IPS-18a (cell line): ENCODE measurements around the gene MRPL18.
"Not testable (repeated sequence)": the region's sequence is repeated elsewhere in the genome, so short reads cannot be mapped to it uniquely, and the experiment has no call there.

Experiments
- H3K27ac ChIP-seq: one replicate; pipeline ENCODE4 v1.5.1; 2013; ENCODE audit warnings: low read length
- H3K27me3 ChIP-seq: one replicate; pipeline ENCODE4 v1.6.1; 2013; ENCODE audit warnings: mild to moderate bottlenecking, low read length; ENCODE audit not compliant: control insufficient read depth, insufficient read depth
- H3K36me3 ChIP-seq: one replicate; pipeline ENCODE4 v1.6.1; 2013; ENCODE audit warnings: low read depth, low read length; ENCODE audit not compliant: control insufficient read depth
- H3K4me1 ChIP-seq: one replicate; pipeline ENCODE4 v1.6.1; 2013; ENCODE audit warnings: low read depth, low read length; ENCODE audit not compliant: control insufficient read depth
- H3K4me3 ChIP-seq: one replicate; pipeline ENCODE4 v1.5.1; 2013; ENCODE audit warnings: low read length
- H3K9ac ChIP-seq: one replicate; pipeline ENCODE4 v1.6.1; 2013; ENCODE audit warnings: mild to moderate bottlenecking, low read length, moderate library complexity
- H3K9me3 ChIP-seq: one replicate; pipeline ENCODE4 v1.6.1; 2013; ENCODE audit warnings: low read depth, low read length; ENCODE audit not compliant: control insufficient read depth

The MRPL18 gene

GRCh38 chr6:159805440-159806020, 15.3 kb downstream of the MRPL18 start:
- Histone ChIP-seq H3K27ac (no peak overlapping the region), H3K36me3 (no peaks in the 10 kb centered on the region), H3K9ac (no peak overlapping the region), H3K4me3 (no peak overlapping the region), H3K4me1 (no peaks in the 10 kb centered on the region), H3K27me3 (no peaks in the 10 kb centered on the region), H3K9me3 (no peaks in the 10 kb centered on the region)

DNA sequence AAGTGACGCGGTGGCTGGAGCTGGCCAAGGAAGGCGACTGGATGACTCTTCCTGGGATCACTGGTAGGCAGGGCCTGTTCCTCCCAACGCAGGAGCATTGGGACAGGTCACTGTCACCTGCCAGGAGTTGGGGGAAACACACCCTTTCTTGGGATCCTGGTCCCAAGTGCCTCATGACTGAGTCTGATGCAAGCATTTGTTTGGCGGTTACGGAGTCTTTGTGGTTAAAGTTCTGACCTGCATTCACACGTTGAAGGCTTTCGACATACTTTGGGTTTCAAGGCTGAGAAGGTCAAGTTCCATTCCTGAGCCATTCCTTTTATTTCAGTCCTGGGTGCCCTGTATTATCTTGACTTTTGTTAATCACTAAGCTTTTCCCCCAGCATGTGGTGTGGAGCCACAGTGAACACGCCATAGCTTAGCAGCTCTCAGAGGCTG, 15.8 kb downstream of the MRPL18 start:
- Histone ChIP-seq H3K36me3 (no peaks in the 10 kb centered on the region), H3K9ac (no peak overlapping the region), H3K27me3 (no peaks in the 10 kb centered on the region), H3K4me1 (no peaks in the 10 kb centered on the region), H3K9me3 (no peaks in the 10 kb centered on the region), H3K27ac (no peak overlapping the region), H3K4me3 (no peak overlapping the region)

DNA sequence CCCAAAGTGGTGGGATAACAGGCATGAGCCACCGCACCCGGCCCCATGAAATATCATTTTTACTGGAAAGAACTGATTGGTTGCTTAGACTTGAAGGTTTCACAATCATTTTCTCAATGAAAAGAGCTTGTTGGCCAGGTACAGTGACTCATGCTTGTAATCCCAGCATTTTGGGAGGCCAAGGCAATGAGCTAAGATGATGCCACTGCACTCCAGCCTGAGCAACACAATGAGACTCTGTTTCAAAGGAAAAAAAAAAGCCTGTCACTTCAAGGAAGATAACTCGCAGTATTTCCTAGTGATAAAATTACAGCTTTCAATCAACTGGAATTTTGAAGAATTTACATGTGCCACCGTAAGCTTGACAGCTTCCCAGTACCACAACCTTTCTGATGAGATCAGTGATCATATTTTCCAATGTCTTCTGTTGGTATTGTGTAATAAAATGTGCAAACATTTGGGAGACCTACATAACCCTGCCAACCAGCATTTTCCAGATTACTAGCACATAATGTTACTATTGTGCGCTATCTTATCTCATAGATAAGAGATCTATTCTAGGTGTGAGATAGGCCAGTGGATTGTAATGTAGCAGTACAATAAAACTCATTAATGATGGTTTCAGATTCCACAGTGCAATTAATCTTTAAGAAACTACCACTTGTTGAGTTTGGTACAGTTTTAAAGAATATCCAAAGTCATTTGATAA, 17.0 kb downstream of the MRPL18 start:
- H3K27ac ChIP-seq: no peak overlapping the region
- H3K4me1 ChIP-seq: peaks cover 1% of the 10 kb centered on the region
- H3K27me3 ChIP-seq: no peaks in the 10 kb centered on the region
- no peak overlapping the region for H3K9ac ChIP-seq
- H3K36me3 ChIP-seq: no peaks in the 10 kb centered on the region
- no peak overlapping the region for H3K4me3 ChIP-seq
- H3K9me3 ChIP-seq: no peaks in the 10 kb centered on the region

GRCh38 chr6:159808647-159809046, 18.4 kb downstream of the MRPL18 start:
- H3K9me3 ChIP-seq: no peaks in the 10 kb centered on the region
- no peak overlapping the region for H3K27ac ChIP-seq
- no peak overlapping the region for H3K9ac ChIP-seq
- H3K36me3 ChIP-seq: no peaks in the 10 kb centered on the region
- H3K27me3 ChIP-seq: no peaks in the 10 kb centered on the region
- H3K4me1 ChIP-seq: peaks cover 9% of the 10 kb centered on the region
- H3K4me3 ChIP-seq: no peak overlapping the region

- H3K4me3 ChIP-seq: no peak overlapping the region
- no peak overlapping the region for H3K9ac ChIP-seq
- H3K9me3 ChIP-seq: no peaks in the 10 kb centered on the region
- no peak overlapping the region for H3K27ac ChIP-seq
- peaks cover 9% of the 10 kb centered on the region for H3K4me1 ChIP-seq
- H3K27me3 ChIP-seq: no peaks in the 10 kb centered on the region
- no peaks in the 10 kb centered on the region for H3K36me3 ChIP-seq
These were observed 18.9 kb downstream of the MRPL18 start for GRCh38 chr6:159809149-159809548.

GRCh38 chr6:159813781-159814180, 23.5 kb downstream of the MRPL18 start:
- H3K9ac ChIP-seq: no peak overlapping the region
- peaks cover 9% of the 10 kb centered on the region for H3K4me1 ChIP-seq
- no peak overlapping the region for H3K27ac ChIP-seq
- H3K9me3 ChIP-seq: no peaks in the 10 kb centered on the region
- no peaks in the 10 kb centered on the region for H3K27me3 ChIP-seq
- no peak overlapping the region for H3K4me3 ChIP-seq
- no peaks in the 10 kb centered on the region for H3K36me3 ChIP-seq

DNA sequence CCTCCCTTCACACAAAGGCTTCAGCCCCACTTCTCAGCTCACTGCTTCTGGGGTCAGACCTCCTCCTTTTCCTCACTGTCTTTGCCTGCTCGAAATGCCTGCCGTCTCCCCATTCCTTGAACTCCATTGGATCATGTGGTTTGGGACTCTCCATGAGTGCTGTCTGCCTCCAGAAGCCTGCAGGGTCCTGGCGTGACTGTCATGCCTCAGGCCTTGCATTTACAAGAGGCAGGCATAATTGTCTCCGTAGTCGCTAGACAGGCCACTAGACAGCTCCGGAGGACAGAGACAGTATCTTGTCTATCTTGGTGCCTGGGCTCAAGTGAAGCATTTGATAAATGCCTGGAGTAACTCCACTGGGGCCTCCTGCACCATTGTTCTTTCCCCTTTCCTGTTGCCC, 25.1 kb downstream of the MRPL18 start:
- no peaks in the 10 kb centered on the region for H3K9me3 ChIP-seq
- H3K9ac ChIP-seq: no peak overlapping the region
- no peaks in the 10 kb centered on the region for H3K36me3 ChIP-seq
- no peak overlapping the region for H3K27ac ChIP-seq
- H3K4me1 ChIP-seq: peaks cover 16% of the 10 kb centered on the region
- H3K27me3 ChIP-seq: no peaks in the 10 kb centered on the region
- no peak overlapping the region for H3K4me3 ChIP-seq

DNA sequence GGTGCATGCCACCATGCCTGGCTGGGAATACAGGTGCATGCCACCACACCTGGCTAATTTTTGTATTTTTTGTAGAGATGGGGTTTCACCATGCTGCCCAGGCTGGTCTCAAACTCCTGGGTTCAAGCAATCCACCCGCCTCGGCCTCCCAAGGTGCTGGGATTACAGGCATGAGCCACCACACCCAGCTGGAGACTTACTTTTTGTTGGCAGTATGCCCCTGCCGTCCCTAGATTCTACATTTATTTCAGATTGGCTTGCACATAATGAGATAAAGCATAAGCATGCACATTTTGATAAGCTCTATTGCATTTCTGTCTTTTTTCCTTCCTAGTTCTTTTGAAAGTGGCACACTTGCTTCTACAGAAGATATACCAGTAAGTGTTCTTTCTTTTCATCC, 26.5 kb downstream of the MRPL18 start:
- H3K9ac ChIP-seq, H3K9me3 ChIP-seq, H3K27ac ChIP-seq, H3K36me3 ChIP-seq, H3K27me3 ChIP-seq, H3K4me3 ChIP-seq: not testable (repeated sequence)
- peaks cover 18% of the 10 kb centered on the region for H3K4me1 ChIP-seq

GRCh38 chr6:159817951-159818739, 27.9 kb downstream of the MRPL18 start:
- Histone ChIP-seq H3K9ac (no peak overlapping the region), H3K4me3 (no peak overlapping the region), H3K4me1 (peaks cover 9% of the 10 kb centered on the region), H3K27me3 (no peaks in the 10 kb centered on the region), H3K36me3 (no peaks in the 10 kb centered on the region), H3K27ac (no peak overlapping the region), H3K9me3 (no peaks in the 10 kb centered on the region)

- H3K9me3 ChIP-seq: no peaks in the 10 kb centered on the region
- H3K4me1 ChIP-seq: peaks cover 9% of the 10 kb centered on the region
- H3K36me3 ChIP-seq: no peaks in the 10 kb centered on the region
- H3K4me3 ChIP-seq: no peak overlapping the region
- no peak overlapping the region for H3K27ac ChIP-seq
- H3K9ac ChIP-seq: no peak overlapping the region
- no peaks in the 10 kb centered on the region for H3K27me3 ChIP-seq
These were observed 28.8 kb downstream of the MRPL18 start for GRCh38 chr6:159819098-159819497.

- Histone ChIP-seq H3K9me3 (no peaks in the 10 kb centered on the region), H3K27me3 (no peaks in the 10 kb centered on the region)
These were observed 29.8 kb downstream of the MRPL18 start for GRCh38 chr6:159819932-159820640.

More at GRCh38 chr6:159819932-159820640, 29.8 kb downstream of the MRPL18 start:
- Histone ChIP-seq H3K4me3 (no peak overlapping the region), H3K9ac (no peak overlapping the region), H3K36me3 (no peaks in the 10 kb centered on the region), H3K4me1 (peaks cover 9% of the 10 kb centered on the region), H3K27ac (no peak overlapping the region)
